Lung (tissue), 12 donors: Measurements from ENCODE around the gene FGF2. TPM values are rescaled to one million over a fixed set of nuclear protein-coding genes. Genes with fewer than 3 reads are reported as not detected.
A peak's percentile ranks its signal among the peaks of the same experiment; 100 is the strongest.
"Not testable (repeated sequence)": the region's sequence is repeated elsewhere in the genome, so short reads cannot be mapped to it uniquely, and the experiment has no call there.

Experiments
- ATAC-seq: fragments of 200-7000 bp; cut with Tn5 transposase; one replicate; pipeline ENCODE4 v1.9.1; 2020; ENCODE audit warnings: moderate number of reproducible peaks; ENCODE audit not compliant: insufficient read depth, low FRiP score
- DNase-seq, 3 donors: peaks; one replicate each; pipeline ENCODE4 v3.0.0-alpha.2; 2013 to 2017
- H3K27ac ChIP-seq, 2 donors: one replicate each; pipeline ENCODE4 v1.5.1; 2013; ENCODE audit warnings: mild to moderate bottlenecking in 2 of 2, moderate library complexity in 2 of 2, control low read depth in 1 of 2, inconsistent platforms in 1 of 2, low read depth in 1 of 2, low read length in 1 of 2
- H3K27me3 ChIP-seq, 3 donors: one replicate each; pipeline ENCODE4 v1.5.1; 2013; ENCODE audit warnings: low read length in 2 of 3; ENCODE audit not compliant: control insufficient read depth in 3 of 3, insufficient read depth in 3 of 3
- H3K36me3 ChIP-seq, 4 donors: one replicate each; pipeline ENCODE4 v1.5.1; 2013; ENCODE audit warnings: low read length in 4 of 4, mild to moderate bottlenecking in 1 of 4, moderate library complexity in 1 of 4; ENCODE audit not compliant: control insufficient read depth in 4 of 4, insufficient read depth in 4 of 4
- H3K4me1 ChIP-seq, 5 donors: one replicate each; pipeline ENCODE4 v1.5.1; 2013; ENCODE audit warnings: low read length in 5 of 5, mild to moderate bottlenecking in 2 of 5, moderate library complexity in 1 of 5; ENCODE audit not compliant: control insufficient read depth in 5 of 5, insufficient read depth in 5 of 5
- H3K4me3 ChIP-seq: one replicate; pipeline ENCODE4 v1.5.1; 2013; ENCODE audit warnings: mild to moderate bottlenecking, control low read depth, moderate library complexity
- H3K9ac ChIP-seq, 2 donors: one replicate each; pipeline ENCODE4 v1.5.1; 2013; ENCODE audit warnings: low read length in 2 of 2, control low read depth in 1 of 2; ENCODE audit not compliant: insufficient read depth in 1 of 2
- H3K9me3 ChIP-seq, 4 donors: one replicate each; pipeline ENCODE4 v1.5.1; 2013; ENCODE audit warnings: low read length in 3 of 4, mild to moderate bottlenecking in 1 of 4, moderate library complexity in 1 of 4; ENCODE audit not compliant: control insufficient read depth in 4 of 4, insufficient read depth in 3 of 4
- WGBS, 2 donors: extraction: QIAGEN DNeasy Blood & Tissue Kit; methylation state at CpG; one replicate each; pipeline ENCODE4 v1.1.7; 2013; 5-methylcytosine and 5-hydroxymethylcytosine counted together
- polyA plus RNA-seq, 2 donors: library from polyadenylated mRNA; stranded (reverse); fragments of 200-250 nt; gene quantifications; one replicate each; pipeline ENCODE4 v1.2.1, GENCODE V29; 2013
- total RNA-seq, 2 donors: library from RNA; depleted of rRNA in 1 of 2; stranded (reverse); fragments of >200 nt in 1 of 2; gene quantifications; one replicate each; pipeline ENCODE4 v1.2.1, GENCODE V29; 2014 to 2021
- TF ChIP-seq, protein P1 (sequence below): IDR thresholded peaks from 2 replicates; pipeline ENCODE4 v1.5.1; 2012; ENCODE audit warnings: mild to moderate bottlenecking; ENCODE audit errors: control extremely low read depth, extremely low read depth
- donor health status: control.
- donor health status: control.
- donor health status: Bipolar disorder and iron deficiency.
- donor health status: healthy.
- donor health status: DM: yes; HTN: yes; CAD: no.

FGF2 gene
- total and polyA plus RNA-seq, 4 donors: 2.4 to 11.6 (median 6.2) TPM

DNA sequence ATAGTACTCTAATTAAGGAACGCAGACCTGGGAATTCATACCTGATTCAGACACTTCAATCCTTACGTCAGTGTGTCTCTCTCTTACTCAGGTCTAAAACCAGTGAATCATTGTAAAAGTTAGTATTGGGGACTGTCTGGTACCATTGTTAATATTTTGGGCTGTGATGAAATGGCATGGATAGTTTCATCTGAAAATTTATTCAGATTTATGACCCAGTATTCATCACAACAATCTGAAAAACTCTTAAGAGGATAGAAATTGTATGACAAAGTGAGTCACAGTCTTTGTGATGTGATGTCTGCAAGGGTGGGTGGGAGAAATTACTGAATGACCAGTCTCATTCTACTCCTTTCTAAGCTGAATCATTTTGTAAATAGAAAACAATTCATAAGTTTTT is 10.3 kb downstream of the FGF2 start:
- peaks cover 0 to 13% (median 4%) of the 10 kb centered on the region in 5 donors for H3K4me1 ChIP-seq
- H3K36me3 ChIP-seq: peaks cover 0 to 4% (median 1%) of the 10 kb centered on the region in 4 donors
- no peak overlapping the region for H3K4me3 ChIP-seq
- no peak for DNase-seq
- H3K27me3 ChIP-seq: no peaks in the 10 kb centered on the region
- H3K9ac ChIP-seq: no peak overlapping the region
- no peak for ATAC-seq
- WGBS, 2 donors: 90 to 93% methylated on average over 2 of the region's 2 CpGs
- H3K9me3 ChIP-seq: no peaks in the 10 kb centered on the region
- TF ChIP-seq, protein P1, sequence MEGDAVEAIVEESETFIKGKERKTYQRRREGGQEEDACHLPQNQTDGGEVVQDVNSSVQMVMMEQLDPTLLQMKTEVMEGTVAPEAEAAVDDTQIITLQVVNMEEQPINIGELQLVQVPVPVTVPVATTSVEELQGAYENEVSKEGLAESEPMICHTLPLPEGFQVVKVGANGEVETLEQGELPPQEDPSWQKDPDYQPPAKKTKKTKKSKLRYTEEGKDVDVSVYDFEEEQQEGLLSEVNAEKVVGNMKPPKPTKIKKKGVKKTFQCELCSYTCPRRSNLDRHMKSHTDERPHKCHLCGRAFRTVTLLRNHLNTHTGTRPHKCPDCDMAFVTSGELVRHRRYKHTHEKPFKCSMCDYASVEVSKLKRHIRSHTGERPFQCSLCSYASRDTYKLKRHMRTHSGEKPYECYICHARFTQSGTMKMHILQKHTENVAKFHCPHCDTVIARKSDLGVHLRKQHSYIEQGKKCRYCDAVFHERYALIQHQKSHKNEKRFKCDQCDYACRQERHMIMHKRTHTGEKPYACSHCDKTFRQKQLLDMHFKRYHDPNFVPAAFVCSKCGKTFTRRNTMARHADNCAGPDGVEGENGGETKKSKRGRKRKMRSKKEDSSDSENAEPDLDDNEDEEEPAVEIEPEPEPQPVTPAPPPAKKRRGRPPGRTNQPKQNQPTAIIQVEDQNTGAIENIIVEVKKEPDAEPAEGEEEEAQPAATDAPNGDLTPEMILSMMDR: no peak
- no peak overlapping the region for H3K27ac ChIP-seq

GRCh38 chr4:122838034-122838433 is 11.4 kb downstream of the FGF2 start:
- no peaks in the 10 kb centered on the region for H3K9me3 ChIP-seq
- H3K27me3 ChIP-seq: no peaks in the 10 kb centered on the region
- TF ChIP-seq, protein P1: no peak
- H3K4me1 ChIP-seq: peaks cover 0 to 13% (median 2%) of the 10 kb centered on the region in 5 donors
- H3K4me3 ChIP-seq: no peak overlapping the region
- H3K36me3 ChIP-seq: peaks cover 0 to 4% (median 1%) of the 10 kb centered on the region in 4 donors
- WGBS, 2 donors: 67 to 78% methylated on average over 1 of the region's 1 CpG
- ATAC-seq (no peak), DNase-seq (no peak)
- no peak overlapping the region for H3K27ac ChIP-seq
- H3K9ac ChIP-seq: no peak overlapping the region

DNA sequence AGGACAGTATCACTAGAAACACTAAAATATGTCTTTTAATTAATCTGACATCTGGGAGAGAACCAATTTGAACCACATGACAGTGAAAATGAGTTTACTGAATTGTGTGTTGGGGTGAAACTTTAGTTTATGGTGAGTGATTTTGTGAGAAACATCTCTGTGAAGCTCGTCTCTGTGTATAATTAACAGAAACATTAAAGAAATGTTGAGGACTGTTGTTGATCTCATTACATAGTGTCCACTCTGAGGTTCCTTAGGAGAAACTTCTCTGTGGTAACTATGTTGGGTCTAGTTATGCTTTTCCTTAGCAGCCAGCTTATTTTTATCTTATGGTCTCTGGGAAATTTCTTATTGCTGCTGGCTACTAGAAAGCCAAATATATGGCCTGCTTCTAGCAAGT is 15.8 kb downstream of the FGF2 start:
- TF ChIP-seq, protein P1: no peak
- Histone ChIP-seq H3K27me3 (no peaks in the 10 kb centered on the region), H3K27ac (no peak overlapping the region), H3K9me3 (no peaks in the 10 kb centered on the region), H3K9ac (no peak overlapping the region), H3K36me3 (no peaks in the 10 kb centered on the region), H3K4me1 (peaks cover 0 to 6% (median 2%) of the 10 kb centered on the region in 5 donors), H3K4me3 (no peak overlapping the region)
- DNase-seq (no peak), ATAC-seq (no peak)
- WGBS, 2 donors: 74 to 89% methylated on average over 1 of the region's 1 CpG

GRCh38 chr4:122842984-122843531 is 16.4 kb downstream of the FGF2 start:
- WGBS, 2 donors: 83% methylated on average over 4 of the region's 4 CpGs
- no peak for DNase-seq
- H3K9me3 ChIP-seq: peaks cover 0 to 3% (median 0%) of the 10 kb centered on the region in 4 donors
- H3K4me3 ChIP-seq: no peak overlapping the region
- H3K9ac ChIP-seq: no peak overlapping the region
- H3K4me1 ChIP-seq: peaks cover 0 to 6% (median 2%) of the 10 kb centered on the region in 5 donors
- H3K27ac ChIP-seq: peak overlapping the region in 1 of 2 donors; percentile 26
- no peak for ATAC-seq
- TF ChIP-seq, protein P1: no peak
- H3K36me3 ChIP-seq: no peaks in the 10 kb centered on the region
- H3K27me3 ChIP-seq: no peaks in the 10 kb centered on the region

DNA sequence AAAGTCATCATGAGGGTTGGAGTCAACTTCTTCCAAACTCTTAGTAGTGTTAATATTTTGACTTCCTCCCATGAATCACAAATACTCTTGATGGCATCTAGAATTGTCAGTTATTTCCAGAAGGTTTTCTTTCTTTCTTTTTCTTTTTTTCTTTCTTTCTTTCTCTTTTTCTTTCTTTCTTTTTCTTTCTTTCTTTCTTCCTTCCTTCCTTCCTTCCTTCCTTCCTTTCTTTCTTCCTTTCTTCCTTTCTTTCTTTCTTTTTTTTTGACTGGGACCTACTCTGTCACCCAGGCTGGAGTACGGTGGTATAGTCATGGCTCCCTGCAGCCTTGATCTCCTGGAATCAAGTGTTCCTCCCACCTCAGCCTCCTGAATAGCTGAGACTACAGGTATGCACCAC is 17.8 kb downstream of the FGF2 start:
- H3K9ac ChIP-seq, H3K27me3 ChIP-seq, DNase-seq, H3K4me3 ChIP-seq, H3K9me3 ChIP-seq, H3K27ac ChIP-seq, ATAC-seq, H3K36me3 ChIP-seq, H3K4me1 ChIP-seq: not testable (repeated sequence)
- WGBS, 2 donors: 96 to 100% methylated on average over 1 of the region's 1 CpG
